Fibroblast of lung (primary cell): ENCODE data around the gene MYNN.

Experiments used
- CTCF ChIP-seq, 2 donors: IDR thresholded peaks in 1 of 2; conservative IDR thresholded peaks in 1 of 2; 1 replicate in 1 of 2; 2 replicates in 1 of 2; pipeline ENCODE4 v1.5.1; 2011 to 2012; ENCODE audit warnings: low read length in 2 of 2, control low read depth in 1 of 2, inconsistent platforms in 1 of 2, low read depth in 1 of 2, mild to moderate bottlenecking in 1 of 2
- EZH2 ChIP-seq: IDR thresholded peaks from 2 replicates; pipeline ENCODE4 v1.5.1; 2012; ENCODE audit warnings: low read length, control low read depth, mild to moderate bottlenecking; ENCODE audit errors: missing control alignments

- TF ChIP-seq EZH2 (no peak), CTCF (conservative IDR thresholded peaks at IDR 0.05 in 1 of 2, IDR thresholded peaks at IDR 0.05 in 1 of 2; ENCODE audit: low read depth in 1 of 2, low read length in 2 of 2) (no peak)
These were observed 12.7 kb upstream of the MYNN start for GRCh38 chr3:169760479-169760878.
